ENCODE measurements around the gene FAM83F. TPM values are rescaled to one million over a fixed set of nuclear protein-coding genes. Genes with fewer than 3 reads are reported as not detected.

FAM83F gene
- total and polyA plus RNA-seq, 10 of the 15 experiments (the other 5 are each of a cell fraction or from before 2014, with no cell fraction given), result 0.01 to 0.05 (median 0.01) TPM; not detected in 7

- in situ Hi-C loops (cut with MboI) (no loop called here), intact Hi-C loops (cut with micrococcal nuclease; ENCODE audit: unreplicated experiment) (no loop called here)
- no peak for FAIRE-seq
- no peaks in the 10 kb centered on the region for H3K27me3 ChIP-seq (replicated peaks in 1 of 2; ENCODE audit: control insufficient read depth in 2 of 2, insufficient read depth in 2 of 2, low read length in 1 of 2)
- no peak for ATAC-seq
- H3K9ac ChIP-seq (ENCODE audit: control insufficient read depth, insufficient read depth, low read length), result no peak overlapping the region
- CTCF ChIA-PET, result interaction anchor here (0.7 to 1.0 kb wide), 3 partner anchors 13 to 515 kb away, joined by 3 read pairs; partner anchors contain the start of gene ADSL
- H3K79me2 ChIP-seq (ENCODE audit: control insufficient read depth, insufficient read depth, low read length), result peaks cover 5% of the 10 kb centered on the region
- DNase-seq (ENCODE audit: low read depth, low spot score), result no peak
- H3K36me3 ChIP-seq (ENCODE audit: control insufficient read depth in 2 of 2, insufficient read depth in 2 of 2, low read length in 1 of 2), result no peaks in the 10 kb centered on the region
- H3K4me1 ChIP-seq (ENCODE audit: control insufficient read depth, insufficient read depth, low read length), result peaks cover 14% of the 10 kb centered on the region
- whole genome bisulfite sequencing (ENCODE audit: insufficient coverage, insufficient replicate concordance, low lambda C conversion rate, missing lambda C conversion rate), result 73% methylated on average over 5 of the region's 5 CpGs
- H3K27ac ChIP-seq (ENCODE audit: control insufficient read depth, insufficient read depth), result no peak overlapping the region
- no peak overlapping the region for H3K4me2 ChIP-seq (ENCODE audit: control insufficient read depth, insufficient read depth)
- no peaks in the 10 kb centered on the region for H3K9me3 ChIP-seq (replicated peaks; ENCODE audit: control insufficient read depth, insufficient read depth, low read length)
- TSS peak; percentile 14 for BruUV-seq (replicated peaks)
- SMC1A ChIA-PET (ENCODE audit: uncharacterized antibody, unreplicated experiment), result interaction anchor here (0.9 kb wide), 1 partner anchor 18 kb away, joined by 3 read pairs; no protein-coding TSS in a partner anchor
- H2AFZ ChIP-seq (ENCODE audit: control insufficient read depth, low read depth, low read length), result no peak overlapping the region
- RAD21 ChIA-PET (ENCODE audit: unreplicated experiment), result no interaction called here
- POLR2A ChIA-PET, result no interaction called here
- no peak overlapping the region for H3K4me3 ChIP-seq
- no peaks in the 10 kb centered on the region; the same call in none of the 2 replicates for H4K20me1 ChIP-seq (ENCODE audit: control insufficient read depth, insufficient read depth)
- TF ChIP-seq CREB1 (IDR thresholded peaks at IDR 0.05; ENCODE audit: low read depth) (no peak), CHD4 (IDR thresholded peaks at IDR 0.05) (no peak), KAT2A (conservative IDR thresholded peaks at IDR 0.05; ENCODE audit: control insufficient read depth, low read depth, low read length) (no peak), CUX1 (IDR thresholded peaks at IDR 0.05; ENCODE audit: insufficient replicate concordance, low read depth, low read length) (no peak), DPF2 (IDR thresholded peaks at IDR 0.05) (no peak), RAD51 (IDR thresholded peaks at IDR 0.05) (no peak), CTCF (IDR thresholded peaks at IDR 0.05 in 2 of 3, conservative IDR thresholded peaks at IDR 0.05 in 1 of 3; ENCODE audit: control insufficient read depth in 2 of 3, extremely low read depth in 1 of 3, insufficient read depth in 1 of 3, low read depth in 3 of 3, low read length in 3 of 3) (no peak), ZBTB33 (IDR thresholded peaks at IDR 0.05) (no peak), ESRRA (IDR thresholded peaks at IDR 0.05; ENCODE audit: low read length) (no peak), ASH2L (IDR thresholded peaks at IDR 0.05; ENCODE audit: borderline replicate concordance, low read depth) (no peak), EED (IDR thresholded peaks at IDR 0.05; ENCODE audit: low read depth) (no peak), REST (IDR thresholded peaks at IDR 0.05; ENCODE audit: low read depth, low read length) (no peak)
Observed at GRCh38 chr22:40058265-40058664, 63.5 kb downstream of the FAM83F start.

Data from GM12878 (cell line).